Caco-2 (cell line): ENCODE results near the gene LIMK2. TPM values are rescaled to one million over a fixed set of nuclear protein-coding genes. Genes with fewer than 3 reads are reported as not detected.
"Not testable (repeated sequence)": the region's sequence is repeated elsewhere in the genome, so short reads cannot be mapped to it uniquely, and the experiment has no call there.

Experiments
- BruUV-seq: library from RNA; stranded (reverse); fragments of 400-500 nt; replicated peaks from 2 replicates; lab custom pipeline; 2021; lab: Mats Ljungman, UMichigan
- CTCF ChIA-PET: fragments of 300-600 bp; sonication (Branson Sonifier 250); formaldehyde crosslinking; loops from one replicate; lab custom pipeline; 2022; ENCODE audit warnings: antibody characterized with exemption; lab: Charles Lee
- POLR2A ChIA-PET: fragments of 300-600 bp; sonication (Branson Sonifier 250); formaldehyde crosslinking; loops from one replicate; lab custom pipeline; 2022; ENCODE audit warnings: antibody characterized with exemption; lab: Charles Lee
- DNase-seq, 2 experiments: peaks; one replicate each; pipeline versions ENCODE4 v3.0.0 to v3.0.0-alpha.2; 2020 to 2022
- H3K27me3 ChIP-seq: replicated peaks from 2 replicates; pipeline ENCODE4 v1.6.0; 2011; ENCODE audit warnings: low read length; ENCODE audit not compliant: control insufficient read depth, insufficient read depth
- H3K36me3 ChIP-seq: 2 replicates; pipeline ENCODE4 v1.5.1; 2011; ENCODE audit warnings: low read length; ENCODE audit not compliant: control insufficient read depth, insufficient read depth
- H3K4me1 ChIP-seq: fragments of 250-450 bp; sonication (Bioruptor Pico); 2 replicates; pipeline ENCODE4 v1.5.1; 2020; ENCODE audit warnings: mild to moderate bottlenecking
- H3K4me3 ChIP-seq: 2 replicates; pipeline ENCODE4 v1.5.1; 2011; ENCODE audit warnings: low read depth, mild to moderate bottlenecking, control low read depth, low read length
- H3K9me3 ChIP-seq: fragments of 250-450 bp; sonication (Bioruptor Pico); 2 replicates; pipeline ENCODE4 v1.5.1; 2020; ENCODE audit warnings: mild to moderate bottlenecking, moderate library complexity
- H3K27ac Mint-ChIP-seq: one replicate; pipeline ENCODE4 v1.8.0; 2022; ENCODE audit warnings: mixed read lengths; ENCODE audit not compliant: unreplicated experiment
- H3K27me3 Mint-ChIP-seq: one replicate; pipeline ENCODE4 v1.8.0; 2022; ENCODE audit warnings: mixed read lengths; ENCODE audit not compliant: insufficient read depth, unreplicated experiment
- H3K36me3 Mint-ChIP-seq: one replicate; pipeline ENCODE4 v1.8.0; 2022; ENCODE audit warnings: mild to moderate bottlenecking, mixed read lengths; ENCODE audit not compliant: insufficient read depth, unreplicated experiment
- H3K4me1 Mint-ChIP-seq: one replicate; pipeline ENCODE4 v1.8.0; 2022; ENCODE audit warnings: low read depth, mixed read lengths; ENCODE audit not compliant: unreplicated experiment
- H3K4me3 Mint-ChIP-seq: one replicate; pipeline ENCODE4 v1.8.0; 2022; ENCODE audit warnings: mild to moderate bottlenecking, moderate library complexity, mixed read lengths; ENCODE audit not compliant: unreplicated experiment
- H3K9me3 Mint-ChIP-seq: one replicate; pipeline ENCODE4 v1.8.0; 2022; ENCODE audit warnings: mixed read lengths; ENCODE audit not compliant: unreplicated experiment
- intact Hi-C: fragments of 100-400 bp; cut with micrococcal nuclease; formaldehyde crosslinking; loops from one replicate; pipeline ENCODE4 v1.10.0; 2022; ENCODE audit not compliant: unreplicated experiment
- total RNA-seq: library from RNA; stranded (reverse); gene quantifications from 2 replicates; pipeline ENCODE4 v1.2.3, GENCODE V29; 2022
- TF ChIP-seq, protein P1 (sequence below), 2 experiments: fragments of 200-600 bp in 1 of 2; IDR thresholded peaks; 1 replicate in 1 of 2; 2 replicates in 1 of 2; pipeline versions ENCODE4 v1.5.1 to v1.8.0; 2011 to 2022; ENCODE audit warnings: antibody characterized with exemption in 1 of 2, control low read depth in 1 of 2, inconsistent platforms in 1 of 2, low read depth in 1 of 2, low read length in 1 of 2, mild to moderate bottlenecking in 1 of 2, moderate library complexity in 1 of 2; ENCODE audit not compliant: insufficient read depth in 1 of 2, severe bottlenecking in 1 of 2, unreplicated experiment in 1 of 2

LIMK2 gene
- total RNA-seq, 1 experiment from 2014 or later: 36.3 TPM

DNA sequence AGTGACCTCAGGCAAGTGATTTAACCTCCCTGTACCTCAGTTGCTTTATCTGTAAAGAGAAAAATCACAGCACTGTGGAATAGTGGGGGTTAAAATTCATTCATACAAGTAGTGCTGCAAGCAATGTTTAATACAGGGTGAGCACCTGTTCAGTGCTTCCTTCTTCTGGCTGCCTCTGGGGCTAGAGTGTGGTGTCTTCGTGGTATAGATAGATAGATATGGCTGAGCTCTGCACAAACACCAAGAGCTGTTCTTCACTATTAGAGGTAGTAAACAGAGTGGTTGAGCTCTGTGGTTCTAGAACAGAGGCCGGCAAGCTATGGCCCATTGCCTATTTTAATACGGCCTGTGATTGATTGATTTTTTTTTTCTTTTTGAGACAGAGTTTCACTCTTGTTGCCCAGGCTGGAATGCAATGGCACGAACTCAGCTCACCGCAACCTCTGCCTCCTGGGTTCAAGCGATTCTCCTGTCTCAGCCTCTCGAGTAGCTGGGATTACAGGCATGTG is 32.9 kb downstream of the LIMK2 start:
- Mint-ChIP-seq H3K9me3 (no peaks in the 10 kb centered on the region), H3K27me3 (no peaks in the 10 kb centered on the region), H3K27ac (peak overlapping the region; percentile 73), H3K4me3 (no peak overlapping the region), H3K4me1 (peaks cover 35% of the 10 kb centered on the region), H3K36me3 (peaks cover 17% of the 10 kb centered on the region)
- Histone ChIP-seq H3K36me3 (no peaks in the 10 kb centered on the region), H3K9me3 (no peaks in the 10 kb centered on the region), H3K4me3 (no peak overlapping the region), H3K27me3 (no peaks in the 10 kb centered on the region), H3K4me1 (peaks cover 76% of the 10 kb centered on the region)
- TF ChIP-seq, protein P1, sequence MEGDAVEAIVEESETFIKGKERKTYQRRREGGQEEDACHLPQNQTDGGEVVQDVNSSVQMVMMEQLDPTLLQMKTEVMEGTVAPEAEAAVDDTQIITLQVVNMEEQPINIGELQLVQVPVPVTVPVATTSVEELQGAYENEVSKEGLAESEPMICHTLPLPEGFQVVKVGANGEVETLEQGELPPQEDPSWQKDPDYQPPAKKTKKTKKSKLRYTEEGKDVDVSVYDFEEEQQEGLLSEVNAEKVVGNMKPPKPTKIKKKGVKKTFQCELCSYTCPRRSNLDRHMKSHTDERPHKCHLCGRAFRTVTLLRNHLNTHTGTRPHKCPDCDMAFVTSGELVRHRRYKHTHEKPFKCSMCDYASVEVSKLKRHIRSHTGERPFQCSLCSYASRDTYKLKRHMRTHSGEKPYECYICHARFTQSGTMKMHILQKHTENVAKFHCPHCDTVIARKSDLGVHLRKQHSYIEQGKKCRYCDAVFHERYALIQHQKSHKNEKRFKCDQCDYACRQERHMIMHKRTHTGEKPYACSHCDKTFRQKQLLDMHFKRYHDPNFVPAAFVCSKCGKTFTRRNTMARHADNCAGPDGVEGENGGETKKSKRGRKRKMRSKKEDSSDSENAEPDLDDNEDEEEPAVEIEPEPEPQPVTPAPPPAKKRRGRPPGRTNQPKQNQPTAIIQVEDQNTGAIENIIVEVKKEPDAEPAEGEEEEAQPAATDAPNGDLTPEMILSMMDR (IDR thresholded peaks at IDR 0.05; ENCODE audit: insufficient read depth in 1 of 2, low read depth in 1 of 2, low read length in 1 of 2, severe bottlenecking in 1 of 2, unreplicated experiment in 1 of 2): no peak
- ChIA-PET POLR2A (no interaction called here), CTCF (interaction anchor here (1.9 to 2.2 kb wide), 2 partner anchors 28 to 37 kb away, joined by 4 to 24 read pairs; no protein-coding TSS in a partner anchor)
- BruUV-seq: no TSS peak
- intact Hi-C loops: loop anchor here (5.0 kb wide), 1 partner anchor 47 kb away; the partner anchor contains the start of gene PIK3IP1
- DNase-seq: no peak

DNA sequence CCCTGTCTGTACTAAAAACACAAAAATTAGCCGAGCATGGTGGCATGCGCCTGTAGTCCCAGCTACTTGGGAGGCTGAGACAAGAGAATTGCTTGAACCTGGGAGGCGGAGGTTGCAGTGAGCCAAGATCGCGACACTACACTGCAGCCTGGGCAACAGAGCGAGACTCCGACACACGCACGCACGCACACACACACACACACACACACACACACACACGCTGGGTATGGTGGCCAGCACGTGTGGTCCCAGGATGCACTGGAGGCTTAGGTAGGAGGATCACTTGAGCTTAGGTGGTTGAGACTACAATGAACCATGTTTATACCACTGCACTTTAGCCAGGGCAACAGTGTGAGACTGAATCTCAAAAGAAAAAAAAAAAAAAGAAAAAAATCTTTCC is 33.9 kb downstream of the LIMK2 start:
- POLR2A ChIA-PET, H3K4me3 ChIP-seq, BruUV-seq, H3K27me3 Mint-ChIP-seq, H3K27me3 ChIP-seq, H3K9me3 Mint-ChIP-seq, H3K27ac Mint-ChIP-seq, H3K9me3 ChIP-seq, H3K4me3 Mint-ChIP-seq, H3K36me3 ChIP-seq, intact Hi-C loops, DNase-seq, CTCF ChIA-PET: not testable (repeated sequence)
- Mint-ChIP-seq H3K36me3 (peaks cover 24% of the 10 kb centered on the region), H3K4me1 (peaks cover 40% of the 10 kb centered on the region)
- H3K4me1 ChIP-seq: peaks cover 76% of the 10 kb centered on the region

DNA sequence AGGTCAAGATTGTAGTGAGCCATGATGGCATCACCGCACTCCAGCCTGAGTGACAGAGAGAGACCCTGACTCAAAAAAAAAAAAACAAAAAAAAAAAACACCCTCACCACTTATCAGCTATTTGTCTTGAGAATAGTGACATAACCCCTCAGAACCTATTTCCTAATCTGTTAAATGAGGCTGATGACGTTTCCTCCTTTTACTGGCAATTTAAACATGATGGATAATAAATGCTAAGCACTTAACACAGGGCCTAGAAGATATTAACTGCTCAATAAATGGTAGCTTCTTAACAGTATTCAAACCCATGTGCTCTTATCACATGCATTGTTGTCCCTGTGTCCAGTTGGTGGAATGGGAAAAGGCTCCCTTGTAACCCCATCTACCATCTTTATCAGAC is 34.6 kb downstream of the LIMK2 start:
- H3K4me3 Mint-ChIP-seq: no peak overlapping the region
- no peaks in the 10 kb centered on the region for H3K9me3 Mint-ChIP-seq
- H3K4me1 Mint-ChIP-seq: peaks cover 34% of the 10 kb centered on the region
- peaks cover 18% of the 10 kb centered on the region for H3K36me3 Mint-ChIP-seq
- BruUV-seq: no TSS peak
- Histone ChIP-seq H3K9me3 (no peaks in the 10 kb centered on the region), H3K36me3 (no peaks in the 10 kb centered on the region), H3K4me3 (no peak overlapping the region), H3K4me1 (peaks cover 76% of the 10 kb centered on the region), H3K27me3 (no peaks in the 10 kb centered on the region)
- no peaks in the 10 kb centered on the region for H3K27me3 Mint-ChIP-seq
- TF ChIP-seq, protein P1 (IDR thresholded peaks at IDR 0.05; ENCODE audit: insufficient read depth in 1 of 2, low read depth in 1 of 2, low read length in 1 of 2, severe bottlenecking in 1 of 2, unreplicated experiment in 1 of 2): no peak
- ChIA-PET CTCF (no interaction called here), POLR2A (no interaction called here)
- DNase-seq: no peak
- H3K27ac Mint-ChIP-seq: no peak overlapping the region
- intact Hi-C loops: no loop called here
